AG04449 (cell line): ENCODE results near the gene ZFP36L2.

ENCODE experiments used
- CTCF ChIA-PET: fragments of 350-600 bp; formaldehyde crosslinking; extraction: SDS; loops from one replicate; lab custom pipeline; 2021; ENCODE audit warnings: antibody characterized with exemption; lab: Yijun Ruan, JAX
- POLR2A ChIA-PET: fragments of 400-600, 350-600 bp; formaldehyde crosslinking; extraction: SDS; loops from one replicate; lab custom pipeline; 2020; ENCODE audit warnings: antibody characterized with exemption, inconsistent platforms; lab: Yijun Ruan, JAX
- DNase-seq: peaks from one replicate; pipeline ENCODE4 v3.0.0-alpha.2; 2010; ENCODE audit warnings: low read depth, low spot score
- H3K4me3 ChIP-seq: 2 replicates; pipeline ENCODE4 v1.5.1; 2011; ENCODE audit warnings: low read depth, mild to moderate bottlenecking, control low read depth, low read length
- TF ChIP-seq, protein P1 (sequence below): IDR thresholded peaks from one replicate; pipeline ENCODE4 v1.5.1; 2011; ENCODE audit warnings: mild to moderate bottlenecking, moderate library complexity, low read length, control low read depth, inconsistent platforms; ENCODE audit not compliant: insufficient read depth; ENCODE audit errors: missing control alignments

ZFP36L2 gene

DNA sequence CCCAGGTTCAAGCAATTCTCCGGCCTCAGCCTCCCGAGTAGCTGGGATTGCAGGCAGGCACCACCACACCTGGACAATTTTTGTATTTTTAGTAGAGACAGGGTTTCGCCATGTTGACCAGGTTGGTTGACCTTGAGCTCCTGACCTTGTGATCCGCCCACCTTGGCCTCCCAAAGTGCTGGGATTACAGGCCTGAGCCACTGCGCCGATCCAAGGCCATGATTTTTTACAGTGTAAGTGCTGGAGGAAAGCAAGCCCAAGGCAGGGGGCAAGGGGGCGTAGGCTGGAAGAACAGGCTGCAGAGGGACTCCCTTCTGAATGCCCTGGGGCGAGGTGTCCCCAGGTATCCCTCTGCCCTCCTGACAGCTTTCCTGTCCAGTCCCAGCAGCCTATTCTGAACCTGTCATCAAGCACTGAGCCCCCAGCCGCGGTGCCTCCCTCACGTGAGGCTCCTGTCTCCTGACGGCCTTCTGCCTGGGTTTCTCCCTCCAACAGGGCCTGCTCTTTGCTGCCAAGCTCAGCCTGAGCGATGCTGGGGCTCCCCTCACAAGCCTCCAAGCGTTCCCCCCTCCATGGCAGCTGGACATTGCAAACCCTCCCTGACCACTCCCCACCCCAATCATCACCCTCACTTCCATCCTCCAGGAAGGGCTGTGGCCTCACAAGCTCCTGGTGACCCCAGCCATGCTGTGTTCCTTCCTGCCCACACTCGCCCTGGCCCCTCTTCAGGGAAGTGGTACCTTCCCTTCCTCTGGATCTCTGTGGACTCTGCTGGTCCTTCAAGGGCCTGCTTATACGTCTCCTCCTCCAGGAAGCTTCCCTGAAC lies 37.6 kb downstream of the ZFP36L2 start:
- CTCF ChIA-PET, result no interaction called here

DNA sequence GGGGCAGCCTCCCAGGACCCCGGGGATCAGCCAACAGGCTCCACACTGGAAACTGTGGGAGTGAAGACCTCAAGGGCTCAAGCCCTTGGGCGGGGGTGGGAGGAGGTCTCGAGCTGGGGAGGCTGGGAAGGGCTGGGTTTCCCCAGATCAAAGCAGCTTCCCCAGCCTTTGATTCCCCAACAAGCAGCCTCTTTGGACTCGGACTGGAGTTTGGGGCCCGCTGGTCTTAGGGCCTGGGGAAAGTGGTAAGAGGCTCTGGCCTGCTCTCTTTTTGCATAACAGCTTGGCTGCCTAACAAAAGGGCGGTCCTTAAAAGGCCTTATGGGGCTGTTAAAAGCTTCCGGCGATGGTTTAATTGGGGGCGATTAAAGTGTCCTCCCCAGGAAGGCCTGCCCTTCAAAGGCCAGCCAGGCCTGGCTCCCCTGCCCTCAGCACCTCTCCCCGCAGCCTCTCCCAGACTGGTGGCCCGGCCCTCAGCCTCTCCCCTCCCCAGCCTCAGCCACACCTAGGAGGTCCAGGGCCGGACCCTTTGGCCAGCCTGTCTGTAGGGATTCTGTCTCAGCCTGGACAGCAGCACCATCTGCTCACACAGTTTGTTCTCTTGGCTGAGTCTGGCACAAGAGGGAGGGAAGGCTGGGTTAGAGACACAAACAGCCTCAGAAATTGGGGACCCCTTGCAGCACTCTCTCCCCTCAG lies 39.6 kb downstream of the ZFP36L2 start:
- TF ChIP-seq, protein P1, sequence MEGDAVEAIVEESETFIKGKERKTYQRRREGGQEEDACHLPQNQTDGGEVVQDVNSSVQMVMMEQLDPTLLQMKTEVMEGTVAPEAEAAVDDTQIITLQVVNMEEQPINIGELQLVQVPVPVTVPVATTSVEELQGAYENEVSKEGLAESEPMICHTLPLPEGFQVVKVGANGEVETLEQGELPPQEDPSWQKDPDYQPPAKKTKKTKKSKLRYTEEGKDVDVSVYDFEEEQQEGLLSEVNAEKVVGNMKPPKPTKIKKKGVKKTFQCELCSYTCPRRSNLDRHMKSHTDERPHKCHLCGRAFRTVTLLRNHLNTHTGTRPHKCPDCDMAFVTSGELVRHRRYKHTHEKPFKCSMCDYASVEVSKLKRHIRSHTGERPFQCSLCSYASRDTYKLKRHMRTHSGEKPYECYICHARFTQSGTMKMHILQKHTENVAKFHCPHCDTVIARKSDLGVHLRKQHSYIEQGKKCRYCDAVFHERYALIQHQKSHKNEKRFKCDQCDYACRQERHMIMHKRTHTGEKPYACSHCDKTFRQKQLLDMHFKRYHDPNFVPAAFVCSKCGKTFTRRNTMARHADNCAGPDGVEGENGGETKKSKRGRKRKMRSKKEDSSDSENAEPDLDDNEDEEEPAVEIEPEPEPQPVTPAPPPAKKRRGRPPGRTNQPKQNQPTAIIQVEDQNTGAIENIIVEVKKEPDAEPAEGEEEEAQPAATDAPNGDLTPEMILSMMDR, result no peak
- H3K4me3 ChIP-seq, result no peak overlapping the region
- POLR2A ChIA-PET, result no interaction called here
- CTCF ChIA-PET, result interaction anchor here (1.0 kb wide), 1 partner anchor 16 kb away, joined by 3 read pairs; no protein-coding TSS in a partner anchor
- no peak for DNase-seq

More for the DNA sequence above, 37.6 kb downstream of the ZFP36L2 start:
- DNase-seq, result no peak
- no peak overlapping the region for H3K4me3 ChIP-seq
- TF ChIP-seq, protein P1, result no peak
- POLR2A ChIA-PET, result no interaction called here

DNA sequence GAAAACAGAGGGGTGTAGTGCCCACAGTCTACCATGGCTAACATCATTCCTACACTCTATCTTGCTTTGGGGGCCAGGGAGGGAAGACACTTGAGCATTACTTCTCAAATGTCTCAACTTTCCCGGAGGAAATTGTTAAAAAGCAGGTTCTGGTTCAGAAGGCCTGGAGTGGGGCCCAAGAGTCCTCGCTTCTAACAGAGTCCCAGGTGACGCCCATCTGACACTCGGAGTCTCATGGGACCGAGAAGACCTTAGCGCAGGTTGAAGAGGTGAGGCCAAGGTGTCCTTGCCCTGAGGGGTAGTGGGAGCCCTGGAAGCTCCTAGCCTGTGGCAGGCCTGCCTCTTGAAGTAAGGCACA lies 40.1 kb downstream of the ZFP36L2 start:
- POLR2A ChIA-PET, result no interaction called here
- CTCF ChIA-PET, result no interaction called here
- no peak overlapping the region for H3K4me3 ChIP-seq
- TF ChIP-seq, protein P1, result no peak
- DNase-seq, result no peak

DNA sequence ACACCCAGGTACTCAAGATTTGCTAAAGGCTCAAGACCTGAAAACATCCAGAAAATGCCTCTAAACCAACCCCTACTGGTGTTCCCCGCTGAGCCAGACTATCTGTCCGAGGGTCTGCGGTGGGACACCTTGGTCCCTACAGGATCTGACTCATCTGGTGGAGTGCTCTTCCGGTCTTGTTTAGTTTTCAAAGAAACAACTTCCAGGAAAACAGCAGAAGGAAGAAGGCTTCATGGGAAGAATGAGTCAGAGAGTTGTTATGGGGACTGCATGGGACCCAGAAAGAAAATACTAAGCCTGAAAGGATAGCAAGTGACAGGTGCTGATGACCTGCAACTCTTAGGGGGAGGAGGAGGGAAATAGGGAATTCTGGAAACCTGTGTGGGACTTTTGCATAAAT lies 41.3 kb downstream of the ZFP36L2 start:
- no peak for DNase-seq
- TF ChIP-seq, protein P1, result no peak
- POLR2A ChIA-PET, result no interaction called here
- no peak overlapping the region for H3K4me3 ChIP-seq
- CTCF ChIA-PET, result no interaction called here

DNA sequence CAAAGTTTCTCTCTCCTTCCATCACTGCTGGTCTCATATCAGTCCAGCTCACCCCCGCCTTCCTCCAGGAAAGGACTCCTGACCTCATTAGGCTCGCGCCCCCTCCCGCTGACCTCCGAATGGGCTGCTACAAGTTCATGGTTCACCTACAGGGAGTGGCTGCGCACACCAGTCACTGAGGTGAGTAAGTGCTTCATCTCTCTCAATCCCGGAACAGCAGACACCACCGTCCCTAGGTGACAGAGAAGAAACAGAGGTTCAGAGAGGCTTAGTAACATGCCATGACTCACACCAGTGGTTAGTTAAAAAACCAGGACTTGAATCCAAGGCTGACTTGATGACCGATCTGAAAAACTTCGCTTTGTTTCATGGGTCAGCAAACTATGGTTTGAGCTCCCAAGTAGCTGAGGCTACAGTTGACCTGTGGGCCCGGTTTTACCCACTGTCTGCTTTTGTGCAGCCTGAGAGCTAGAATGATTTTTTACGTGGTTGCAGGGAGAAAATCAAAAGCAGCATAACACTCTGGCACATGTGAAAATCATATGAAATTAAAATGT lies 42.0 kb downstream of the ZFP36L2 start:
- TF ChIP-seq, protein P1, result no peak
- no peak for DNase-seq
- ChIA-PET POLR2A (no interaction called here), CTCF (no interaction called here)
- no peak overlapping the region for H3K4me3 ChIP-seq

DNA sequence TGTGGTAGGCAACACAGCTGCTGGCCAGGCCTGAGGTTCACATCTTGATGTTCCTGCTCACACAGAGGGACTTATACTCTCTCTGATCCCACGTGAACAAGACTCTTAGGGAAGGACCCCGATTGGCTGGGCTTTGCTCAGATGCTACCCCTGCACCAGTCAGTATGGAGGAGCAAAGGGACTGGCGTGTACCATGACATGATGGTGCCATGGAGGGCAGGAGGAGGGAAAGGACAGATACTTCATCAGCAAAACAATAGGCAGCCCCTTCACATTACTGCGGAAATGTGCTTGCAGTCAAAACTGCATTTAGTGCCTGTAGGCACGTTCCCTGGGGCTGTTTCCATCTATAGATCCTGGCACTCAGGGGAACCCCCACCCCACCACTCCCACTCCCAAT lies 42.7 kb downstream of the ZFP36L2 start:
- DNase-seq, result no peak
- H3K4me3 ChIP-seq, result no peak overlapping the region
- POLR2A ChIA-PET, result no interaction called here
- TF ChIP-seq, protein P1, result no peak
- CTCF ChIA-PET, result no interaction called here
